HG03520 (cell line): Measurements from ENCODE around the gene CHD9.

Experiments used
- ATAC-seq: cut with Tn5 transposase; IDR thresholded peaks from one replicate; pipeline ENCODE4 v1.9.1; 2021; ENCODE audit warnings: mild to moderate bottlenecking, moderate library complexity; ENCODE audit not compliant: unreplicated experiment

The CHD9 gene

GRCh38 chr16:53093162-53093744 is 38.5 kb downstream of the CHD9 start:
- ATAC-seq = no peak

DNA sequence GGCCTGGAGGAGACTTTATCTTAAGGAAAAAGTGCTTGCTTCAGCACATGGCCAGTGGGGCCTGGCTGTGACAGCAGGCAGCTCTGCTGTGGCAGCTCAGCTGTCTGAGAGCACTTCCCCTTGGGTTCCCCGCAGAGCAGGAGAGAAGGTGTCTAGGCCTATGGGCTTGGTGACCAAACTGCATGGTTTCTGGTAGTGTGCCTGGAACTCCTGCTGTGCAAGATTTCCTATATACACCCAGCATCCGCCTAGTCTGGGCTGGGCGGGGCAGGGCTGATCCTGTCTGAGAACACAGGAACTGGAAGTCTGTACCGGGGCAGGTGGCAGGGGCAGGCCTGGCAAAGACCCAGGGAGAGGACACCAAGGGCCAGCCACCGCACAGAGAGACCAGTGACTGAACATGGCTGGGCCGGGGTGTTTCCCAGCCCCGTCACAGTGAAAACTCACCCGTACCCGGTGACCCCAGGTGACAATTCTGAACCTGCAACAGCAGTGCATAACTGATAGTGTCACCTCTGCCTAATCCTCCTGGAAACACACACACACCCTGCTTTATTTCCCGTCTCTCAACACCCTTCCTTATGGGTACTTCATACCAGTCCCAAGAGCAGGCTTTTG is 39.3 kb downstream of the CHD9 start:
- ATAC-seq = no peak

DNA sequence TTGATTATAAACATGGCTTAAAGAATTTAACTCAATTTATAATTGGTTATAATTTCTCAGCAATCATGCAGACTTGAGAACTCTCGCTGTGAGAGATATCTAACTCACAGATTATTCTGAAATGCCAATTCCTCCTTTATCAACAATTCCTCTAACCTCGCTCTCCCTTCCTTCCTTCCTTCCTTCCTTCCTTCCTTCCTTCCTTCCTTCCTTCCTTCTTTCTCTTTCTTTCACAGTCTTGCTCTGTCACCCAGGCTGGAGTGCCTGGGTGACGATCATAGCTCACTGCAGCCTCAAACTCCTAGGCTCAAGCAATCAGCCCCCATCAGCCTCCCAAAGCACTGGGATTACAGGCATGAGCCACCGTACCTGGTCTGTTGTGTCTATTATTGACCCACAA is 42.4 kb downstream of the CHD9 start:
- ATAC-seq = no peak

DNA sequence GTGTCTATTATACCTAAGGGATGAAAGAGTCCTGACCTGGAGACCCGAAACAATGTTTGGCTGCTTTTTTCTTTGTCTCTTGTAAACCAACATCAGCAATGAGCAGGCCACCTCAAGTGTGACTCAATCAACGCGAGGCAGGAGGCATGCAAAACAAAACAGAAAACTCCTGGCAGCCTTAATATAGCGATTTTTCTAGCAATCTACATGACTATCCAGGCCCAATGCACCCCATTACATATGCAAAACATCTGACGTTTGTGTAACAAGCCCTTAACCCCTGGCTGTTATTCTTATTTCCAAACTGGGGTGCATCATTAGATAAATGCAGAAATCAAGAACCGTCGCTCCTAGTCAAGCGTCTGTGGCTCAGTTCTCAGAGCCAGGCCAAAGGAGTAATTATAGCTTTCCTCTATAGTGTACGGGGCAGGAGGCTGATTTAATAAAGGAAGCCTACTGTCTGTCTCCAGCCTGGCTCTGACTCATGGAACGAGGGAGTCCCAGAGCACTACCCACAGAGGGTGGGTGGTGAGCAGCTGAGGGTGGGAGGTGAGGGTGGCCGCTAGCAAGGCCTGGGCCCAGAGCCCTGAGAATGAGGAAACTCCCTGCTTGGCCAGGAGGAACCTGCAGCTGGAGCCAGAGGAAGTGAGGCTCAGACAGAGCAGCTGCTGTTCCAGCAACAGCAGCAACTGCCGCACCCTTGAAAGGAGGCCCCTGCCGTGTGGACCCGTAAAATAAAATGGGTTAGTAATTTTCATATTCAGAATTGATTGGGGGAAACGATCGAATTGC is 43.9 kb downstream of the CHD9 start:
- ATAC-seq = peak; percentile 59

GRCh38 chr16:53099318-53100130 is 44.7 kb downstream of the CHD9 start:
- peak; percentile 49 for ATAC-seq

GRCh38 chr16:53100131-53100748 is 45.4 kb downstream of the CHD9 start:
- no peak for ATAC-seq

DNA sequence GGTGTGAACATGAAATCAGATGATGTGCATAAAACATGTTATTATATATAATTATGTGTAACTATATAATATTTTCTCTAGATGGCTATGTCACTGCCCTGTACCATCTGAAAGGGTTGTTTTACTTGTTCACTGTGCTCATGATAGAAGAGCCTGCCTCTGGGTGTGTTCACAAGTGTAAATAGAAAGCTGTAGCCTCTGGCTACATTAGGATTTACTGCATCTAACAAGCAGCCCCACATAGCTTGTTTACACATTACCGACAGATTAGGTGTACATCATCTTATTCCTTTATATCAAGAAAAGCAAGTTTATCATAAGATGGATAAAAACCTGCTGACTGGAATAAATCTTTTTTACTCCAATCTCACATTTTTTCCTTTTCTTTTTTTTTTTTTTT is 46.1 kb downstream of the CHD9 start:
- ATAC-seq = no peak

DNA sequence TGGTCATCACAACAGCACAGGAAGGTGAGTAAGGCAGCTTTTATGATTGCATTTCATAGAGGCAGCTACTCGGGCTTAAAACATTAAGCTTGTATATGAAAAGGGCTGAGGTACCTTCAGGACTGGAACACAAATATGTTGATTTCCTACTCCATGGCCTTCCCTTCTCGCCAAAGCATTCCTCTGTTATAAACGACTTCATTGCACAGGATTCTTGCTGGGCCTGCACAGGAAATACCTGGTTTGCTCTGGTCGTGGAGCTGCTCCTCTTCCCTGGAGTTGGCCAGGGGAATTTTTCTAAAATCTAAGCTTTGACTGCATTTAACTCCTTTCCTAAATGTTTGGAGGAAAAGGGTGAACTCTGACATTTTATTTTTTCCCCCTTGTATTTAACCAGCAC is 49.0 kb downstream of the CHD9 start:
- no peak for ATAC-seq

DNA sequence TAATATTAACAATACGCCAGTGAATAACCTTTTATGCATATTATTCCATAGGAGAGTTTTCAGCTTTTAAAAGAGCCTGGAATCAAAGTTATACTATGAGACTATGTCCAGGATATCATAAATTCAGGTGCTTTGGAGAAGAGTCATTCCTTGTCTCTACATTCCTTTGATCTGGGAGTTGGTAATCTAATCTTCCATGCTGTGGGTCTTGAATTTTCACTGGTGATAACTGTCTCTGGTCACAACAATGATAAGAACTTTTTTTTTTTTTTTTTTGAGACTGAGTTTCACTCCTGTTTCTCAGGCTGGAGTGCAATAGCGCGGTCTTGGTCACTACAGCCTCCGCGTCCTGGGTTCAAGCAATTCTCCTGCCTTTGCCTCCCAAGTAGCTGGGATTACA is 50.8 kb downstream of the CHD9 start:
- ATAC-seq = no peak

GRCh38 chr16:53111078-53111791 is 56.4 kb downstream of the CHD9 start:
- ATAC-seq = peak; percentile 44

GRCh38 chr16:53112015-53112414 is 57.2 kb downstream of the CHD9 start:
- ATAC-seq = no peak

GRCh38 chr16:53115047-53115446 is 60.3 kb downstream of the CHD9 start:
- no peak for ATAC-seq

GRCh38 chr16:53115773-53116172 is 61.0 kb downstream of the CHD9 start:
- no peak for ATAC-seq

DNA sequence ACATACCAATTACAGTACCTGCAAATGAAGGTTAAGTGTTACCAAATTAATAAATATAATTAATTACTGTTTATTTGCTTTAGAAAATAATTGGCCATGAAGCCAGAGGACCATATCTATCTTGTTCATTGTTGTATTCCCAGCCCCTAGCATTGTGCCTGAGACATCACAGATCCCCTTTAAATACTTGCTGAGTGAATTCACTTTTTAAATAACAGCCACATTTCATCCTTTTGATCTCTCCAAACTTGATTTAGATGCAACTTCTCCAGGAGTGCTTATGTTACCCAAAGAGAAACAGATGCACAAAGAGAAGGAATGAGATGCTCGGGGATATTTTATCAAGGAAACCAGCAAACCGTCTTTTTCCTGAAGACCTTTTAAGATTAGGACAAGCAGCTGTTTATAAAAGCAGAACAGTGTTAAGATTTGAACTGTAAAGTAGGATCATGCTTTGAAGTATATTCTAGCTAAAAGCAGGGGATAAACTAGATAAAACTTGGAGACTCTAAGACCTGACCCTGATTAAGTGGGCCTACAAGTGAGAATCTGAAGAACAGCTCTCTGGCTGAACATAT is 66.3 kb downstream of the CHD9 start:
- no peak for ATAC-seq

DNA sequence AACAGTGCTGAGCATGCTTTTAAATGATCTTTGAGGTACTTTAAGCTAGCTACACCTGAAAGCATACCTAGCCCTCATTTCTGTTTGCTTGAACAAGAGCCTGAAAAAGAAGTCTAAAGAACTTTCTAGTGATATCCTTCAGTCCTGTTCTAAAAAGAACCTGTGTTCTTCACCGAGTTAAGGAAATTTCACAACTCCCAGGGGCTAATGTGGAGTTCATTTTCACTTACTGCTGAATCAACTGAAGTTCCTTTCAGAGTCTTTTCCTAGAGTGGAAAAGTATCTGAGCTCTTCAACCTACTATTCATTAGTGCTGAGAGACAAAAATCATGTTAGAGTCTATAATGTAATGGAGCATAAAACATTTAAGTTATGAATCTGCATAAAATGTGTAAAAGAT is 66.9 kb downstream of the CHD9 start:
- no peak for ATAC-seq

DNA sequence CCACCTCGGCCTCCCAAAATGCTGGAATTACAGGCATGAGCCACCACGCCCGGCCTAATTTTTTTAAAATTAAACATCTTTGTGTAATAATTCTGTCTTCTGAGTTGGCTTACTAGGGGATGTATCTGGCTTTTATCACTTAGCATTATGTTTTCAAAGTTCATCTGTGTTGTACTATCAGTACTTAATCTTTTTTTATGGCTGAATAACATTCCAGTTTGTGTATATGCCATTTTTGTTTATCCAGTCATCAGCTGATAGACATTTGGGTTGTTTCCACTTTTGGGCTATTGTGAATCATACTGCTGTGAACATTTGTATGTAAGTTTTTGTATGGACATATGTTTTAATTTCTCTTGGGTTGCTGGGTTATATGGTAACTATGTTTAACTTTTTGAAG is 69.0 kb downstream of the CHD9 start:
- ATAC-seq = no peak

- no peak for ATAC-seq
Observed at GRCh38 chr16:53126390-53126789, 71.6 kb downstream of the CHD9 start.

GRCh38 chr16:53129281-53130158 is 74.7 kb downstream of the CHD9 start:
- ATAC-seq = no peak
